HEK293 (cell line): ENCODE results near the gene WDR75.

Experiments
- CTCF ChIA-PET: fragments of 350-600 bp; formaldehyde crosslinking; extraction: SDS; loops from one replicate; lab custom pipeline; 2021; ENCODE audit warnings: antibody characterized with exemption; lab: Yijun Ruan, JAX
- POLR2A ChIA-PET: fragments of 300-600 bp; formaldehyde crosslinking; extraction: SDS; loops from one replicate; lab custom pipeline; 2020; ENCODE audit warnings: antibody characterized with exemption, inconsistent platforms; lab: Yijun Ruan, JAX
- H3K27ac ChIP-seq: fragments of 200-500 bp; sonication (Bioruptor generic); 2 replicates; pipeline ENCODE4 v1.5.1; 2014; ENCODE audit warnings: low read depth, low read length, control low read depth, inconsistent platforms; ENCODE audit errors: extremely low read depth
- H3K36me3 ChIP-seq, 2 experiments: fragments of 200-500 bp in 1 of 2; sonication (Bioruptor generic) in 1 of 2; 1 replicate in 1 of 2; 2 replicates in 1 of 2; pipeline ENCODE4 v1.5.1; 2014 to 2017; ENCODE audit warnings: inconsistent platforms in 2 of 2, low read length in 2 of 2; ENCODE audit not compliant: control insufficient read depth in 2 of 2, insufficient read depth in 1 of 2
- H3K4me1 ChIP-seq: fragments of 200-500 bp; sonication (Bioruptor generic); 2 replicates; pipeline ENCODE4 v1.5.1; 2014; ENCODE audit warnings: mild to moderate bottlenecking, low read length, inconsistent platforms; ENCODE audit not compliant: control insufficient read depth, insufficient read depth
- H3K4me3 ChIP-seq: 2 replicates; pipeline ENCODE4 v1.5.1; 2011; ENCODE audit warnings: low read depth, mild to moderate bottlenecking, control low read depth, low read length, moderate library complexity
- H3K9me3 ChIP-seq: fragments of 200-500 bp; sonication (Bioruptor generic); 2 replicates; pipeline ENCODE4 v1.5.1; 2014; ENCODE audit warnings: low read depth, low read length, inconsistent platforms; ENCODE audit not compliant: control insufficient read depth, insufficient read depth
- HIC1 ChIP-seq: fragments of 450-650 bp; formaldehyde crosslinking; IDR thresholded peaks from 2 replicates; pipeline ENCODE4 v1.5.1; 2016; ENCODE audit warnings: missing biosample characterization, missing genetic modification characterization
- IKZF3 ChIP-seq: fragments of 450-650 bp; IDR thresholded peaks from 2 replicates; pipeline ENCODE4 v1.5.0; 2018; ENCODE audit warnings: missing biosample characterization, mild to moderate bottlenecking, missing genetic modification characterization, moderate library complexity
- INSM2 ChIP-seq: fragments of 450-650 bp; formaldehyde crosslinking; IDR thresholded peaks from 2 replicates; pipeline ENCODE4 v1.5.1; 2016; ENCODE audit warnings: missing biosample characterization, missing genetic modification characterization
- MZF1 ChIP-seq: fragments of 450-650 bp; formaldehyde crosslinking; IDR thresholded peaks from 2 replicates; pipeline ENCODE4 v1.5.1; 2017; ENCODE audit warnings: missing biosample characterization, missing genetic modification characterization, borderline replicate concordance
- OSR2 ChIP-seq: fragments of 450-650 bp; formaldehyde crosslinking; IDR thresholded peaks from 2 replicates; pipeline ENCODE4 v1.5.1; 2016; ENCODE audit warnings: missing biosample characterization, missing genetic modification characterization
- PRDM6 ChIP-seq: fragments of 450-650 bp; formaldehyde crosslinking; IDR thresholded peaks from 2 replicates; pipeline ENCODE4 v1.5.1; 2017; ENCODE audit warnings: missing biosample characterization, missing genetic modification characterization
- SP7 ChIP-seq: fragments of 450-650 bp; formaldehyde crosslinking; IDR thresholded peaks from 2 replicates; pipeline ENCODE4 v1.5.1; 2016; ENCODE audit warnings: missing biosample characterization, missing genetic modification characterization
- TSHZ1 ChIP-seq: fragments of 450-650 bp; formaldehyde crosslinking; IDR thresholded peaks from 2 replicates; pipeline ENCODE4 v1.5.1; 2016; ENCODE audit warnings: missing biosample characterization, missing genetic modification characterization, borderline replicate concordance
- ZBTB17 ChIP-seq: fragments of 450-650 bp; formaldehyde crosslinking; IDR thresholded peaks from 2 replicates; pipeline ENCODE4 v1.5.1; 2016; ENCODE audit warnings: missing biosample characterization, missing genetic modification characterization
- ZBTB26 ChIP-seq: fragments of 450-650 bp; formaldehyde crosslinking; optimal IDR thresholded peaks from 2 replicates; pipeline ENCODE3; 2016; ENCODE audit warnings: missing biosample characterization, mild to moderate bottlenecking, missing genetic modification characterization
- ZNF174 ChIP-seq: fragments of 450-650 bp; formaldehyde crosslinking; IDR thresholded peaks from 2 replicates; pipeline ENCODE4 v1.5.0; 2017; ENCODE audit warnings: missing biosample characterization, mild to moderate bottlenecking, missing genetic modification characterization
- ZNF24 ChIP-seq: fragments of 450-650 bp; formaldehyde crosslinking; IDR thresholded peaks from 2 replicates; pipeline ENCODE4 v1.5.1; 2016; ENCODE audit warnings: missing biosample characterization, missing genetic modification characterization
- ZNF292 ChIP-seq: fragments of 450-650 bp; formaldehyde crosslinking; IDR thresholded peaks from 2 replicates; pipeline ENCODE4 v1.5.1; 2016; ENCODE audit warnings: low read depth, missing biosample characterization, missing genetic modification characterization, borderline replicate concordance
- ZNF335 ChIP-seq: fragments of 450-650 bp; formaldehyde crosslinking; conservative IDR thresholded peaks from 2 replicates; pipeline ENCODE4 v1.5.1; 2016; ENCODE audit warnings: missing biosample characterization, missing genetic modification characterization
- ZNF354C ChIP-seq: fragments of 450-650 bp; formaldehyde crosslinking; IDR thresholded peaks from 2 replicates; pipeline ENCODE4 v1.5.1; 2016; ENCODE audit warnings: missing biosample characterization, missing genetic modification characterization, low read depth, borderline replicate concordance
- ZNF366 ChIP-seq: fragments of 450-650 bp; formaldehyde crosslinking; conservative IDR thresholded peaks from 2 replicates; pipeline ENCODE4 v1.5.1; 2016; ENCODE audit warnings: missing biosample characterization, missing genetic modification characterization

The WDR75 gene

GRCh38 chr2:189393440-189394111, 47.7 kb upstream of the WDR75 start:
- no peaks in the 10 kb centered on the region for H3K9me3 ChIP-seq
- H3K4me3 ChIP-seq = no peak overlapping the region
- peak; percentile 30; the same call in 1 of the 2 replicates for TF ChIP-seq INSM2 (tag by site-specific recombination)
- TF ChIP-seq MZF1 = peak; percentile 63; the same call in 1 of the 2 replicates
- no peak for TF ChIP-seq ZBTB26
- peak; percentile 50 for TF ChIP-seq ZNF366 (tag by site-specific recombination)
- peak; percentile 43; the same call in 1 of the 2 replicates for TF ChIP-seq HIC1
- TF ChIP-seq ZBTB17 (tag by site-specific recombination) = 0 out of 2 replicates have a peak, but pooled peaks have one; percentile 12
- 0 out of 2 replicates have a peak, but pooled peaks have one; percentile 19 for TF ChIP-seq ZNF335 (tag by site-specific recombination)
- 0 out of 2 replicates have a peak, but pooled peaks have one; percentile 18 for TF ChIP-seq OSR2 (tag by site-specific recombination)
- TF ChIP-seq ZNF354C (tag by site-specific recombination) = no peak
- TF ChIP-seq ZNF24 = 0 out of 2 replicates have a peak, but pooled peaks have one; percentile 21
- TF ChIP-seq SP7 (tag by site-specific recombination) = 0 out of 2 replicates have a peak, but pooled peaks have one; percentile 21
- TF ChIP-seq ZNF174 = no peak
- TF ChIP-seq TSHZ1 (tag by site-specific recombination) = peak; percentile 53; the same call in 1 of the 2 replicates
- POLR2A ChIA-PET = no interaction called here
- H3K36me3 ChIP-seq = no peaks in the 10 kb centered on the region
- H3K4me1 ChIP-seq = no peaks in the 10 kb centered on the region
- CTCF ChIA-PET = interaction anchor here (0.8 kb wide), 1 partner anchor 13 kb away, joined by 4 read pairs; no protein-coding TSS in a partner anchor
- no peak overlapping the region for H3K27ac ChIP-seq

GRCh38 chr2:189394525-189394924, 46.7 kb upstream of the WDR75 start:
- Histone ChIP-seq H3K4me1 (no peaks in the 10 kb centered on the region), H3K4me3 (no peak overlapping the region), H3K27ac (no peak overlapping the region), H3K36me3 (no peaks in the 10 kb centered on the region), H3K9me3 (no peaks in the 10 kb centered on the region)
- ChIA-PET POLR2A (no interaction called here), CTCF (no interaction called here)
- TF ChIP-seq ZNF292 (tag by site-specific recombination) (no peak), PRDM6 (tag by site-specific recombination) (peak; percentile 17; the same call in 1 of the 2 replicates), IKZF3 (tag by site-specific recombination) (no peak)
